ENCODE measurements around the gene RETREG1.
"Not testable (repeated sequence)": the region's sequence is repeated elsewhere in the genome, so short reads cannot be mapped to it uniquely, and the experiment has no call there.

RETREG1 gene

GRCh38 chr5:16615741-16616535, 859 bp downstream of the RETREG1 start:
- peak; percentile 29 to 46 for DNase-seq

- DNase-seq: no peak
Observed at GRCh38 chr5:16612007-16612406, 4.8 kb downstream of the RETREG1 start.

- not testable (repeated sequence) for DNase-seq
Observed at GRCh38 chr5:16610896-16611295, 5.9 kb downstream of the RETREG1 start.

GRCh38 chr5:16609412-16609811, 7.4 kb downstream of the RETREG1 start:
- no peak for DNase-seq

GRCh38 chr5:16606628-16607027, 10.2 kb downstream of the RETREG1 start:
- no peak for DNase-seq

GRCh38 chr5:16603701-16604100, 13.1 kb downstream of the RETREG1 start:
- DNase-seq: no peak

GRCh38 chr5:16603295-16603694, 13.5 kb downstream of the RETREG1 start:
- DNase-seq: no peak

- no peak for DNase-seq
Observed at GRCh38 chr5:16602182-16602581, 14.6 kb downstream of the RETREG1 start.

GRCh38 chr5:16600946-16601345, 15.9 kb downstream of the RETREG1 start:
- DNase-seq: no peak

GRCh38 chr5:16600397-16600796, 16.4 kb downstream of the RETREG1 start:
- DNase-seq: peak; percentile 66 to 68

- no peak for DNase-seq
Observed at GRCh38 chr5:16597946-16598694, 18.7 kb downstream of the RETREG1 start.

- no peak for DNase-seq
Observed at GRCh38 chr5:16596581-16596940, 20.2 kb downstream of the RETREG1 start.

GRCh38 chr5:16595881-16596580, 20.8 kb downstream of the RETREG1 start:
- DNase-seq: no peak

GRCh38 chr5:16593628-16594027, 23.2 kb downstream of the RETREG1 start:
- peak in 1 of 2 experiments; percentile 8 for DNase-seq

- no peak for DNase-seq
Observed at GRCh38 chr5:16593013-16593412, 23.8 kb downstream of the RETREG1 start.

- DNase-seq: no peak
Observed at GRCh38 chr5:16592255-16592654, 24.5 kb downstream of the RETREG1 start.

GRCh38 chr5:16590685-16591084, 26.1 kb downstream of the RETREG1 start:
- DNase-seq: no peak

- no peak for DNase-seq
Observed at GRCh38 chr5:16589658-16590057, 27.1 kb downstream of the RETREG1 start.

- peak; percentile 49 to 50 for DNase-seq
Observed at GRCh38 chr5:16588434-16589214, 28.2 kb downstream of the RETREG1 start.

- no peak for DNase-seq
Observed at GRCh38 chr5:16586556-16586955, 30.2 kb downstream of the RETREG1 start.

- DNase-seq: peak in 1 of 2 experiments; percentile 14
Observed at GRCh38 chr5:16585041-16585667, 31.6 kb downstream of the RETREG1 start.

GRCh38 chr5:16582081-16582480, 34.7 kb downstream of the RETREG1 start:
- no peak for DNase-seq
